ENCODE data around the gene PITPNM3. TPM values are rescaled to one million over a fixed set of nuclear protein-coding genes. Genes with fewer than 3 reads are reported as not detected.

The PITPNM3 gene
- total RNA-seq (2013) = 0.10 TPM
- polyA plus RNA-seq = under 1 TPM in 1 of 3 donors, not detected in 2; 0.29 TPM
- 0.14 and 0.16 TPM in 2 replicates for polyA minus RNA-seq
- 0.06 to 2.1 (median 0.49) reads per million in 11 experiments for total RNA-seq

DNA sequence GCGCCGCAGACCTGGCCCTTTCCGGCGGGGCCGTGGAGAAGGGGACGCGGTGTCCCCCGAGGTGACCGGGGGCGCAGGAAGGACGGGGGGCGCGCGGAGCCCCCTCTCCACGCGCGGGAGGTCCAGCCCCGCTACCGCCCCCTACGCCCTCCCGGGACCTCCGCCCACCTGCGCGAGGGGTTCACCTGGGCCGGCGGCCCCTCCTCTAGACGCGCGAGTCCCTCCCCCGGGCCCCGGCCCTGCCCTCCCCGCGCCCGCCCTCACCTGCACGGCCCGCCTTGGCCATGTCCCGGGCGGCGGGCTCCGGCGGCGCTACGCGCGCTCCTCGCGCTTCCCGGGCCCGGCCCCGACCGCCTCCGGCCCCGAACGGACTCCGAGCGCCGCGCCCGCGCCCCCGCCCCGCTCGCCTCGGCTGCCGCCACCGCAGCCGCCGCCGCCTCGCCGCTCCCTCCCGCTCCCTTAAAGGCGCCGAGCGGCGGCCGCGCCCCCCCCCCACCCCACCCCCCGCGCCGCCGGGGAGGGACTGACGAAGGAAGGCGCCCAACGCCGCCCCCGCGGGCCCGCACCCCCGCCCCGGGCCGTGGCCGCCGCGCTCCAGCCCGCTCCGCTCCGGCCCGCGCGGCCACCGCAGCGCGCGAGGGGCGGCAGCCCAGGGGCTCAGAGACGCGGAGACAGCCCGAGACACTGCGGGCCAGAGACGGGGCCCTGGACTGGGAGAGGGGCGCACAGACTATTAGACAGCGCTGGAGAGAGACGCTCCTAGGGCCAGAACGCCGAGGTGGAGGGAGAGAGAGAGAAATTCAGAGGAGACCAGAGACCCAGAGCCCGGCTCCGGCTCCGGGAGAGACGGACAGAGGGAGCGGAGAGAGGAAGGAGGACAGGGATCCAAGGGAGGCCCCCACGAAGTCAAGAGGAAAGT lies at the start of gene PITPNM3:
Gene PITPNM3 (minus strand): TSS at position 435 of the 919 bp plus-strand sequence. CDS start 149 bp downstream, at position 286.
- no peak within 1 kb of the TSS for H3K27ac Mint-ChIP-seq
- peak within 1 kb of the TSS; percentile 58 to 83 for H3K4me3 Mint-ChIP-seq
- peaks cover 0 to 7% of the 10 kb centered on the region in 2 donors for H3K36me3 Mint-ChIP-seq
- H3K79me2 ChIP-seq (ENCODE audit: insufficient read depth, low read length) = no peaks in the 10 kb centered on the region
- H3K27me3 ChIP-seq (ENCODE audit: control insufficient read depth in 2 of 2, insufficient read depth in 2 of 2, low read length in 2 of 2) = peaks cover 33 to 52% of the 10 kb centered on the region in 2 donors
- TF ChIP-seq, protein P1, sequence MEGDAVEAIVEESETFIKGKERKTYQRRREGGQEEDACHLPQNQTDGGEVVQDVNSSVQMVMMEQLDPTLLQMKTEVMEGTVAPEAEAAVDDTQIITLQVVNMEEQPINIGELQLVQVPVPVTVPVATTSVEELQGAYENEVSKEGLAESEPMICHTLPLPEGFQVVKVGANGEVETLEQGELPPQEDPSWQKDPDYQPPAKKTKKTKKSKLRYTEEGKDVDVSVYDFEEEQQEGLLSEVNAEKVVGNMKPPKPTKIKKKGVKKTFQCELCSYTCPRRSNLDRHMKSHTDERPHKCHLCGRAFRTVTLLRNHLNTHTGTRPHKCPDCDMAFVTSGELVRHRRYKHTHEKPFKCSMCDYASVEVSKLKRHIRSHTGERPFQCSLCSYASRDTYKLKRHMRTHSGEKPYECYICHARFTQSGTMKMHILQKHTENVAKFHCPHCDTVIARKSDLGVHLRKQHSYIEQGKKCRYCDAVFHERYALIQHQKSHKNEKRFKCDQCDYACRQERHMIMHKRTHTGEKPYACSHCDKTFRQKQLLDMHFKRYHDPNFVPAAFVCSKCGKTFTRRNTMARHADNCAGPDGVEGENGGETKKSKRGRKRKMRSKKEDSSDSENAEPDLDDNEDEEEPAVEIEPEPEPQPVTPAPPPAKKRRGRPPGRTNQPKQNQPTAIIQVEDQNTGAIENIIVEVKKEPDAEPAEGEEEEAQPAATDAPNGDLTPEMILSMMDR (IDR thresholded peaks at IDR 0.05) = no peak
- no peak within 1 kb of the TSS for H3K9ac ChIP-seq (ENCODE audit: insufficient read depth, low read length, poor library complexity, severe bottlenecking)
- H3K4me2 ChIP-seq (replicated peaks; ENCODE audit: extremely low read depth, low read length, poor library complexity, severe bottlenecking) = peak within 1 kb of the TSS; percentile 51
- DNase-seq = no peak
- peaks cover 0 to 18% of the 10 kb centered on the region in 2 donors for H3K9me3 ChIP-seq (replicated peaks in 1 of 2; ENCODE audit: control insufficient read depth in 1 of 2, insufficient read depth in 1 of 2, low read length in 2 of 2)
- H2AFZ ChIP-seq (ENCODE audit: insufficient read depth, low read depth, low read length, poor library complexity, severe bottlenecking) = no peak within 1 kb of the TSS
- peaks cover 1 to 24% (median 7%) of the 10 kb centered on the region in 7 donors for H3K9me3 Mint-ChIP-seq
- H3K27ac ChIP-seq (ENCODE audit: low read depth in 1 of 2, low read length in 2 of 2) = no peak within 1 kb of the TSS
- no peaks in the 10 kb centered on the region for H4K20me1 ChIP-seq (ENCODE audit: insufficient read depth, low read length)
- no peak within 1 kb of the TSS for H3K4me3 ChIP-seq (replicated peaks in 1 of 3; ENCODE audit: low read depth in 2 of 3, low read length in 3 of 3)
- WGBS (ENCODE audit: insufficient coverage) = 2% methylated on average over 111 of the region's 122 CpGs
- peaks cover 0 to 10% of the 10 kb centered on the region in 2 donors for H3K4me1 ChIP-seq (ENCODE audit: control insufficient read depth in 1 of 2, insufficient read depth in 2 of 2, low read length in 2 of 2)
- H3K27me3 Mint-ChIP-seq (ENCODE audit: low read depth in 3 of 3) = peaks cover 68 to 81% (median 77%) of the 10 kb centered on the region in 3 donors
- no peaks in the 10 kb centered on the region for H3K36me3 ChIP-seq (replicated peaks in 1 of 2; ENCODE audit: control insufficient read depth in 1 of 2, insufficient read depth in 2 of 2, low read length in 2 of 2)
- intact Hi-C loops (cut with micrococcal nuclease) = no loop called here
- H3K4me1 Mint-ChIP-seq = peaks cover 10% of the 10 kb centered on the region

DNA sequence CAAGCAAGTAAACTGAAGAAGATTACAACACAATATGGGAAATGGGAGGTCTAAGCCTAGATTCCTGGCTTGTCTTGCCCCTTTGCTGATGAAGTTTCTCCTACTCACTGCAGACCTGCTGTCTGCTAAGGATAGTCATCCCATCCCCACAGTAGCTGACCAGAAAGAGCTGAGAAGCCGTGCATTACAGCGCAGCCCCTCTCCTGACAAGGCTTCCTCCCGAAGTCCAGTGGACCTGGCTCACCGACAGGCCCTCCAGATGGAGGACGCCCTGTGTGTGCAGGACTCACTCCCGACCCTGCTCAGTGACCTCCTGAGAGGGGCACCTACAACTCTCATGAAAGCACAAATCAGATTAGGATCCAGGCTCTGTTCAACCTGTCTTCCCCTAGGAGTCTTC lies 48.8 kb upstream of the PITPNM3 start:
- no peak overlapping the region for H3K4me3 ChIP-seq (replicated peaks in 1 of 3; ENCODE audit: low read depth in 2 of 3, low read length in 3 of 3)
- peaks cover 60 to 82% of the 10 kb centered on the region in 2 donors for H3K36me3 ChIP-seq (replicated peaks in 1 of 2; ENCODE audit: control insufficient read depth in 1 of 2, insufficient read depth in 2 of 2, low read length in 2 of 2)
- H3K79me2 ChIP-seq (ENCODE audit: insufficient read depth, low read length) = no peaks in the 10 kb centered on the region
- peak overlapping the region in 1 of 7 donors; percentile 1 for H3K27ac Mint-ChIP-seq
- DNase-seq = no peak
- H3K27me3 Mint-ChIP-seq (ENCODE audit: low read depth in 3 of 3) = peaks cover 0 to 3% (median 0%) of the 10 kb centered on the region in 3 donors
- TF ChIP-seq, protein P1 (IDR thresholded peaks at IDR 0.05) = no peak
- H3K27ac ChIP-seq (ENCODE audit: low read depth in 1 of 2, low read length in 2 of 2) = no peak overlapping the region
- no peak overlapping the region for H3K9ac ChIP-seq (ENCODE audit: insufficient read depth, low read length, poor library complexity, severe bottlenecking)
- H3K4me3 Mint-ChIP-seq = no peak overlapping the region
- no peak overlapping the region for H3K4me2 ChIP-seq (replicated peaks; ENCODE audit: extremely low read depth, low read length, poor library complexity, severe bottlenecking)
- peaks cover 4 to 5% of the 10 kb centered on the region in 2 donors for H3K4me1 ChIP-seq (ENCODE audit: control insufficient read depth in 1 of 2, insufficient read depth in 2 of 2, low read length in 2 of 2)
- intact Hi-C loops (cut with micrococcal nuclease) = no loop called here
- H2AFZ ChIP-seq (ENCODE audit: insufficient read depth, low read depth, low read length, poor library complexity, severe bottlenecking) = no peak overlapping the region
- H3K4me1 Mint-ChIP-seq = peaks cover 9% of the 10 kb centered on the region
- H4K20me1 ChIP-seq (ENCODE audit: insufficient read depth, low read length) = no peaks in the 10 kb centered on the region
- no peaks in the 10 kb centered on the region for H3K27me3 ChIP-seq (ENCODE audit: control insufficient read depth in 2 of 2, insufficient read depth in 2 of 2, low read length in 2 of 2)
- peaks cover 78 to 80% of the 10 kb centered on the region in 2 donors for H3K36me3 Mint-ChIP-seq
- no peaks in the 10 kb centered on the region for H3K9me3 Mint-ChIP-seq
- no peaks in the 10 kb centered on the region for H3K9me3 ChIP-seq (replicated peaks in 1 of 2; ENCODE audit: control insufficient read depth in 1 of 2, insufficient read depth in 1 of 2, low read length in 2 of 2)
- WGBS (ENCODE audit: insufficient coverage) = 98% methylated on average over 6 of the region's 6 CpGs
